Dedifferentiated amniotic fluid mesenchymal stem cell (primary cell): ENCODE results near the gene CROT.
A peak's percentile ranks its signal among the peaks of the same experiment; 100 is the strongest.

Source experiments
- DNase-seq: peaks from one replicate; pipeline ENCODE4 v3.0.0-alpha.2; 2016; ENCODE audit errors: extremely low spot score

Gene CROT

GRCh38 chr7:87342231-87342630 lies 3.2 kb upstream of the CROT start:
- no peak for DNase-seq

- no peak for DNase-seq
Observed at GRCh38 chr7:87344446-87344845, 1.0 kb upstream of the CROT start.

- DNase-seq, result no peak
Observed at GRCh38 chr7:87345962-87346371, 503 bp downstream of the CROT start.

- DNase-seq, result no peak
Observed at GRCh38 chr7:87347207-87347606, 1.7 kb downstream of the CROT start.

GRCh38 chr7:87347664-87348063 lies 2.2 kb downstream of the CROT start:
- no peak for DNase-seq

GRCh38 chr7:87354749-87355148 lies 9.3 kb downstream of the CROT start:
- no peak for DNase-seq

- no peak for DNase-seq
Observed at GRCh38 chr7:87356448-87356847, 11.0 kb downstream of the CROT start.

- DNase-seq, result peak; percentile 30
Observed at GRCh38 chr7:87359366-87359765, 13.9 kb downstream of the CROT start.

GRCh38 chr7:87361320-87361719 lies 15.9 kb downstream of the CROT start:
- no peak for DNase-seq

GRCh38 chr7:87363342-87363741 lies 17.9 kb downstream of the CROT start:
- no peak for DNase-seq

- DNase-seq, result no peak
Observed at GRCh38 chr7:87364246-87364645, 18.8 kb downstream of the CROT start.

- no peak for DNase-seq
Observed at GRCh38 chr7:87369216-87369615, 23.8 kb downstream of the CROT start.

- no peak for DNase-seq
Observed at GRCh38 chr7:87370660-87371180, 25.3 kb downstream of the CROT start.

- DNase-seq, result no peak
Observed at GRCh38 chr7:87375662-87376435, 30.4 kb downstream of the CROT start.

- DNase-seq, result no peak
Observed at GRCh38 chr7:87380905-87381304, 35.4 kb downstream of the CROT start.

- DNase-seq, result no peak
Observed at GRCh38 chr7:87391020-87391701, 45.7 kb downstream of the CROT start.

- no peak for DNase-seq
Observed at GRCh38 chr7:87395442-87396020, 50.1 kb downstream of the CROT start.

- no peak for DNase-seq
Observed at GRCh38 chr7:87398446-87398845, 53.0 kb downstream of the CROT start.

- no peak for DNase-seq
Observed at GRCh38 chr7:87404674-87405073, 59.2 kb downstream of the CROT start.

- peak; percentile 36 for DNase-seq
Observed at GRCh38 chr7:87411186-87411585, 65.7 kb downstream of the CROT start.

GRCh38 chr7:87413029-87413428 lies 67.6 kb downstream of the CROT start:
- DNase-seq, result no peak

GRCh38 chr7:87413951-87414793 lies 68.7 kb downstream of the CROT start:
- DNase-seq, result peak; percentile 84
